Kidney epithelial cell (primary cell): ENCODE data around the gene CENPP. TPM values are rescaled to one million over a fixed set of nuclear protein-coding genes. Genes with fewer than 3 reads are reported as not detected.

Source experiments
- DNase-seq: peaks from one replicate; pipeline ENCODE4 v3.0.0-alpha.2; 2010; ENCODE audit warnings: low read depth
- H3K27me3 ChIP-seq: 2 replicates; pipeline ENCODE4 v1.6.0; 2011; ENCODE audit warnings: low read length; ENCODE audit not compliant: control insufficient read depth, insufficient read depth
- H3K36me3 ChIP-seq: 2 replicates; pipeline ENCODE4 v1.5.1; 2011; ENCODE audit warnings: low read length; ENCODE audit not compliant: control insufficient read depth, insufficient read depth
- H3K4me3 ChIP-seq: 2 replicates; pipeline ENCODE4 v1.5.1; 2011; ENCODE audit warnings: low read depth, mild to moderate bottlenecking, control low read depth, low read length
- total RNA-seq: library from RNA; depleted of rRNA; stranded (reverse); fragments of >200 nt; gene quantifications from 2 replicates; pipeline ENCODE4 v1.2.3, GENCODE V29; 2015
- TF ChIP-seq, protein P1 (sequence below): IDR thresholded peaks from 2 replicates; pipeline ENCODE4 v1.5.1; 2011; ENCODE audit warnings: mild to moderate bottlenecking, moderate library complexity, low read length, control low read depth, inconsistent platforms; ENCODE audit not compliant: insufficient read depth, poor library complexity, severe bottlenecking

Gene CENPP
- total RNA-seq, 1 donor from 2014 or later, result 1.4 TPM

GRCh38 chr9:92385477-92385876 lies 59.7 kb downstream of the CENPP start:
- TF ChIP-seq, protein P1, sequence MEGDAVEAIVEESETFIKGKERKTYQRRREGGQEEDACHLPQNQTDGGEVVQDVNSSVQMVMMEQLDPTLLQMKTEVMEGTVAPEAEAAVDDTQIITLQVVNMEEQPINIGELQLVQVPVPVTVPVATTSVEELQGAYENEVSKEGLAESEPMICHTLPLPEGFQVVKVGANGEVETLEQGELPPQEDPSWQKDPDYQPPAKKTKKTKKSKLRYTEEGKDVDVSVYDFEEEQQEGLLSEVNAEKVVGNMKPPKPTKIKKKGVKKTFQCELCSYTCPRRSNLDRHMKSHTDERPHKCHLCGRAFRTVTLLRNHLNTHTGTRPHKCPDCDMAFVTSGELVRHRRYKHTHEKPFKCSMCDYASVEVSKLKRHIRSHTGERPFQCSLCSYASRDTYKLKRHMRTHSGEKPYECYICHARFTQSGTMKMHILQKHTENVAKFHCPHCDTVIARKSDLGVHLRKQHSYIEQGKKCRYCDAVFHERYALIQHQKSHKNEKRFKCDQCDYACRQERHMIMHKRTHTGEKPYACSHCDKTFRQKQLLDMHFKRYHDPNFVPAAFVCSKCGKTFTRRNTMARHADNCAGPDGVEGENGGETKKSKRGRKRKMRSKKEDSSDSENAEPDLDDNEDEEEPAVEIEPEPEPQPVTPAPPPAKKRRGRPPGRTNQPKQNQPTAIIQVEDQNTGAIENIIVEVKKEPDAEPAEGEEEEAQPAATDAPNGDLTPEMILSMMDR, result no peak
- H3K27me3 ChIP-seq, result no peaks in the 10 kb centered on the region
- no peak overlapping the region for H3K4me3 ChIP-seq
- DNase-seq, result no peak
- H3K36me3 ChIP-seq, result no peaks in the 10 kb centered on the region

- TF ChIP-seq, protein P1, result no peak
- no peak for DNase-seq
- Histone ChIP-seq H3K36me3 (no peaks in the 10 kb centered on the region), H3K4me3 (no peak overlapping the region), H3K27me3 (no peaks in the 10 kb centered on the region)
Observed at GRCh38 chr9:92385953-92386352, 60.2 kb downstream of the CENPP start.

GRCh38 chr9:92392690-92393089 lies 66.9 kb downstream of the CENPP start:
- no peak for DNase-seq
- H3K4me3 ChIP-seq, result no peak overlapping the region
- no peaks in the 10 kb centered on the region for H3K36me3 ChIP-seq
- H3K27me3 ChIP-seq, result no peaks in the 10 kb centered on the region
- TF ChIP-seq, protein P1, result no peak

DNA sequence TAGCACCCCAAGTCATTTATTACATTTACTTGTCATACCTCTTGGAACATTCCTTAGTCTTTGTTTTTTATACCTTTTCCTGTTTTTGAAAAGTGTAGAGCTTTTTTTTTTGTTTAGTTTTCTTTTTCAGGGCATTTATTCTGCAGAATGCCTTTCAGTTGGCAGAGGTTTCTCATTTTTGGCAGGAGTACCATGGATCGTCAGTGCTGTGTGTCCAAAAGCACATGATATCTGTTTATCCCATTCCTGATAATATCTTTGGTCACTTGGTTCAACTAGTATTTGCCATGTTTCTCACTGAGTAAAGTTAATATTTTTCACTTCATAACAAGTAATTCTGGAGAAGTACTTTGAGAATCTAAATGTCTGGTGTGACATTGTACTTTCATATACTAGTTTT lies 67.9 kb downstream of the CENPP start:
- H3K4me3 ChIP-seq, result no peak overlapping the region
- no peaks in the 10 kb centered on the region for H3K27me3 ChIP-seq
- DNase-seq, result no peak
- H3K36me3 ChIP-seq, result no peaks in the 10 kb centered on the region
- TF ChIP-seq, protein P1, result no peak

DNA sequence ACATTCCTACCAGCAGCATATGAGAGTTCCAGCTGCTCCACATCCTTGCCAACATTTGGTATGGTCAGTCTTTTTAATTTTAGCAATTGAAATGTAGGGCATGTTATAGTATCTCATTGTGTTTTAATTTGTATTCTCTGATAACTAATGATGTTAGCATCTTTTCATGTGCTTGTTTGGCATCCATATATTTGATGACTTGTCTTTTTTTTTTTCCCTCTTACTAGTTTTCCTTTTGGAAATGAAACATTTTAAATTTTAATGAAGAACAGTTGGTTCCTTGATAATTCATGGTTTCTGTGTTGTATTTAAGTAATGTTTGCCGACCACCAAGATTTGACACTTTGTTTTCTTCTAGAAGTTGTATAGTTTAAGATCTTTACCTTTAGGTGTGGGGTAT lies 69.9 kb downstream of the CENPP start:
- H3K4me3 ChIP-seq, result no peak overlapping the region
- no peak for DNase-seq
- H3K36me3 ChIP-seq, result no peaks in the 10 kb centered on the region
- no peaks in the 10 kb centered on the region for H3K27me3 ChIP-seq
- TF ChIP-seq, protein P1, result no peak

DNA sequence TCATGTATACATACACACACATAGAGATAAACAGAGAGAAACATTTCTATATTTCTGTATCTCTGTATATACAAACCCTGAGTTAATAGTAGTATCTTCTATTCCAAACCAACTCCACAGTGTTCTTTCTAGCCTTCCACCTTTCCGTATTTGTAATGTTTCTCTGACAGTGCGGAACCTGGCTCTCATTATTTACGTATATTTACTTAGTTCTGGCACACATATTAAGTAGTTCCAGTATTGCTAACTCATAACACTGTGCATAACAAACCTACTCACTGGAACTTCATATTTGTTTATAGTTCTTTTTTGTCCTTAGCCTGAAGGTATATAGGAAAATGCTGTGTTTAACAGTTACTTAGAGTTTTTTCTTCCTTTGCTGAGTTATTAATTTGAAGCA lies 72.1 kb downstream of the CENPP start:
- TF ChIP-seq, protein P1, result no peak
- H3K36me3 ChIP-seq, result no peaks in the 10 kb centered on the region
- H3K27me3 ChIP-seq, result no peaks in the 10 kb centered on the region
- no peak overlapping the region for H3K4me3 ChIP-seq
- DNase-seq, result no peak
